Renal pelvis (tissue), 4 donors: ENCODE measurements around the gene RNF130. TPM values are rescaled to one million over a fixed set of nuclear protein-coding genes. Genes with fewer than 3 reads are reported as not detected.

ENCODE experiments used
- DNase-seq: peaks from one replicate; pipeline ENCODE4 v3.0.0-alpha.2; 2013
- polyA plus RNA-seq, 3 donors: library from polyadenylated mRNA; unstranded; fragments of 120-200 nt; gene quantifications; one replicate each; pipeline ENCODE4 v1.2.1, GENCODE V29; 2013; ENCODE audit not compliant: insufficient read length in 3 of 3

RNF130 gene
- polyA plus RNA-seq, 3 donors = 65.9 to 73.8 (median 70.9) TPM

- no peak for DNase-seq
Observed at GRCh38 chr5:180111273-180112002, 39.9 kb upstream of the RNF130 start.

GRCh38 chr5:180109920-180110319 lies 38.4 kb upstream of the RNF130 start:
- DNase-seq = no peak

GRCh38 chr5:180107005-180107404 lies 35.4 kb upstream of the RNF130 start:
- no peak for DNase-seq

GRCh38 chr5:180105827-180106312 lies 34.3 kb upstream of the RNF130 start:
- DNase-seq = no peak

GRCh38 chr5:180104168-180104530 lies 32.6 kb upstream of the RNF130 start:
- DNase-seq = no peak

GRCh38 chr5:180103487-180104167 lies 32.1 kb upstream of the RNF130 start:
- DNase-seq = no peak

GRCh38 chr5:180102636-180103035 lies 31.1 kb upstream of the RNF130 start:
- DNase-seq = no peak

- no peak for DNase-seq
Observed at GRCh38 chr5:180101451-180102105, 30.0 kb upstream of the RNF130 start.

GRCh38 chr5:180100621-180101450 lies 29.3 kb upstream of the RNF130 start:
- no peak for DNase-seq

- no peak for DNase-seq
Observed at GRCh38 chr5:180099733-180100611, 28.4 kb upstream of the RNF130 start.

GRCh38 chr5:180098991-180099732 lies 27.6 kb upstream of the RNF130 start:
- no peak for DNase-seq

GRCh38 chr5:180098526-180098925 lies 27.0 kb upstream of the RNF130 start:
- no peak for DNase-seq

- no peak for DNase-seq
Observed at GRCh38 chr5:180097926-180098325, 26.4 kb upstream of the RNF130 start.

GRCh38 chr5:180097163-180097894 lies 25.8 kb upstream of the RNF130 start:
- DNase-seq = no peak

- no peak for DNase-seq
Observed at GRCh38 chr5:180096616-180097015, 25.1 kb upstream of the RNF130 start.

GRCh38 chr5:180095545-180095944 lies 24.0 kb upstream of the RNF130 start:
- DNase-seq = no peak

GRCh38 chr5:180093651-180094382 lies 22.3 kb upstream of the RNF130 start:
- no peak for DNase-seq

- DNase-seq = no peak
Observed at GRCh38 chr5:180093241-180093640, 21.7 kb upstream of the RNF130 start.
